ENCODE data around the gene EIF3A.
"Not testable (repeated sequence)": the region's sequence is repeated elsewhere in the genome, so short reads cannot be mapped to it uniquely, and the experiment has no call there.

Gene EIF3A

GRCh38 chr10:119100434-119101238, 20.0 kb upstream of the EIF3A start:
- DNase-seq (ENCODE audit: low read depth, low spot score), result no peak

GRCh38 chr10:119098576-119098975, 18.0 kb upstream of the EIF3A start:
- DNase-seq (ENCODE audit: low read depth, low spot score), result no peak

- DNase-seq (ENCODE audit: low read depth, low spot score), result not testable (repeated sequence)
These were observed 16.2 kb upstream of the EIF3A start for GRCh38 chr10:119096641-119097415.

GRCh38 chr10:119095640-119096039, 15.0 kb upstream of the EIF3A start:
- DNase-seq (ENCODE audit: low read depth, low spot score), result no peak

GRCh38 chr10:119090968-119091367, 10.4 kb upstream of the EIF3A start:
- DNase-seq (ENCODE audit: low read depth, low spot score), result no peak

- no peak for DNase-seq (ENCODE audit: low read depth, low spot score)
These were observed 9.6 kb upstream of the EIF3A start for GRCh38 chr10:119090026-119090795.

GRCh38 chr10:119087271-119087882, 6.8 kb upstream of the EIF3A start:
- DNase-seq (ENCODE audit: low read depth, low spot score), result no peak

GRCh38 chr10:119084896-119085295, 4.3 kb upstream of the EIF3A start:
- DNase-seq (ENCODE audit: low read depth, low spot score), result no peak

GRCh38 chr10:119079599-119080520, 757 bp downstream of the EIF3A start:
- peak; percentile 64 for DNase-seq (ENCODE audit: low read depth, low spot score)

GRCh38 chr10:119078422-119079179, 2.0 kb downstream of the EIF3A start:
- no peak for DNase-seq (ENCODE audit: low read depth, low spot score)

GRCh38 chr10:119073584-119073983, 7.0 kb downstream of the EIF3A start:
- no peak for DNase-seq (ENCODE audit: low read depth, low spot score)

GRCh38 chr10:119070395-119071165, 10.0 kb downstream of the EIF3A start:
- no peak for DNase-seq (ENCODE audit: low read depth, low spot score)

- no peak for DNase-seq (ENCODE audit: low read depth, low spot score)
These were observed 18.7 kb downstream of the EIF3A start for GRCh38 chr10:119061926-119062325.

GRCh38 chr10:119061352-119061751, 19.3 kb downstream of the EIF3A start:
- DNase-seq (ENCODE audit: low read depth, low spot score), result no peak

GRCh38 chr10:119060107-119060506, 20.5 kb downstream of the EIF3A start:
- no peak for DNase-seq (ENCODE audit: low read depth, low spot score)

GRCh38 chr10:119059557-119059956, 21.1 kb downstream of the EIF3A start:
- DNase-seq (ENCODE audit: low read depth, low spot score), result no peak

GRCh38 chr10:119058010-119058409, 22.6 kb downstream of the EIF3A start:
- no peak for DNase-seq (ENCODE audit: low read depth, low spot score)

- DNase-seq (ENCODE audit: low read depth, low spot score), result no peak
These were observed 25.1 kb downstream of the EIF3A start for GRCh38 chr10:119055472-119055871.

- no peak for DNase-seq (ENCODE audit: low read depth, low spot score)
These were observed 28.8 kb downstream of the EIF3A start for GRCh38 chr10:119051775-119052174.

Measured in ELF-1 (cell line).